CD4-positive, alpha-beta T cell treated with Interleukin-21 for 1 hour (primary cell): ENCODE results near the gene KIR2DL3.
"Not testable (repeated sequence)": the region's sequence is repeated elsewhere in the genome, so short reads cannot be mapped to it uniquely, and the experiment has no call there.

Source experiments
- DNase-seq: peaks from one replicate; pipeline ENCODE4 v3.0.0-alpha.2; 2020

KIR2DL3 gene

GRCh38 chr19:54744080-54744479 lies 5.8 kb downstream of the KIR2DL3 start:
- DNase-seq = not testable (repeated sequence)

GRCh38 chr19:54747614-54748322 lies 9.5 kb downstream of the KIR2DL3 start:
- DNase-seq = not testable (repeated sequence)

- DNase-seq = not testable (repeated sequence)
Observed at GRCh38 chr19:54750276-54750675, 12.0 kb downstream of the KIR2DL3 start.

GRCh38 chr19:54756204-54757110 lies 18.1 kb downstream of the KIR2DL3 start:
- not testable (repeated sequence) for DNase-seq

- DNase-seq = not testable (repeated sequence)
Observed at GRCh38 chr19:54758577-54758976, 20.3 kb downstream of the KIR2DL3 start.

GRCh38 chr19:54764219-54764618 lies 25.9 kb downstream of the KIR2DL3 start:
- not testable (repeated sequence) for DNase-seq

- DNase-seq = not testable (repeated sequence)
Observed at GRCh38 chr19:54766464-54766863, 28.2 kb downstream of the KIR2DL3 start.

- not testable (repeated sequence) for DNase-seq
Observed at GRCh38 chr19:54769646-54770045, 31.3 kb downstream of the KIR2DL3 start, which contains the start of gene KIR2DL1. TSS of gene KIR2DL1 (plus strand) at chr19:54769793. CDS start at chr19:54769851, 58 bp downstream.

- DNase-seq = not testable (repeated sequence)
Observed at GRCh38 chr19:54770511-54770910, 32.2 kb downstream of the KIR2DL3 start.

GRCh38 chr19:54771018-54771960 lies 33.0 kb downstream of the KIR2DL3 start:
- not testable (repeated sequence) for DNase-seq

GRCh38 chr19:54772666-54773065 lies 34.4 kb downstream of the KIR2DL3 start:
- not testable (repeated sequence) for DNase-seq

GRCh38 chr19:54775095-54775815 lies 36.9 kb downstream of the KIR2DL3 start:
- not testable (repeated sequence) for DNase-seq

- not testable (repeated sequence) for DNase-seq
Observed at GRCh38 chr19:54775830-54776229, 37.5 kb downstream of the KIR2DL3 start.

GRCh38 chr19:54777851-54778250 lies 39.5 kb downstream of the KIR2DL3 start:
- DNase-seq = not testable (repeated sequence)

- DNase-seq = not testable (repeated sequence)
Observed at GRCh38 chr19:54778896-54779295, 40.6 kb downstream of the KIR2DL3 start.

GRCh38 chr19:54782916-54783315 lies 44.6 kb downstream of the KIR2DL3 start:
- DNase-seq = not testable (repeated sequence)

GRCh38 chr19:54786091-54786723 lies 47.9 kb downstream of the KIR2DL3 start:
- DNase-seq = not testable (repeated sequence)

GRCh38 chr19:54788154-54788553 lies 49.8 kb downstream of the KIR2DL3 start:
- not testable (repeated sequence) for DNase-seq

- DNase-seq = no peak
Observed at GRCh38 chr19:54790711-54791110, 52.4 kb downstream of the KIR2DL3 start.

- DNase-seq = no peak
Observed at GRCh38 chr19:54791476-54791875, 53.2 kb downstream of the KIR2DL3 start.

GRCh38 chr19:54792814-54793213 lies 54.5 kb downstream of the KIR2DL3 start:
- peak; percentile 10 for DNase-seq
